ENCODE results near the gene PSTPIP1. TPM values are rescaled to one million over a fixed set of nuclear protein-coding genes. Genes with fewer than 3 reads are reported as not detected.

PSTPIP1 gene
- total RNA-seq, 3 donors from 2014 or later (not counting 1 experiment from before 2014, with no cell fraction given) = 218 to 316 (median 228) TPM

DNA sequence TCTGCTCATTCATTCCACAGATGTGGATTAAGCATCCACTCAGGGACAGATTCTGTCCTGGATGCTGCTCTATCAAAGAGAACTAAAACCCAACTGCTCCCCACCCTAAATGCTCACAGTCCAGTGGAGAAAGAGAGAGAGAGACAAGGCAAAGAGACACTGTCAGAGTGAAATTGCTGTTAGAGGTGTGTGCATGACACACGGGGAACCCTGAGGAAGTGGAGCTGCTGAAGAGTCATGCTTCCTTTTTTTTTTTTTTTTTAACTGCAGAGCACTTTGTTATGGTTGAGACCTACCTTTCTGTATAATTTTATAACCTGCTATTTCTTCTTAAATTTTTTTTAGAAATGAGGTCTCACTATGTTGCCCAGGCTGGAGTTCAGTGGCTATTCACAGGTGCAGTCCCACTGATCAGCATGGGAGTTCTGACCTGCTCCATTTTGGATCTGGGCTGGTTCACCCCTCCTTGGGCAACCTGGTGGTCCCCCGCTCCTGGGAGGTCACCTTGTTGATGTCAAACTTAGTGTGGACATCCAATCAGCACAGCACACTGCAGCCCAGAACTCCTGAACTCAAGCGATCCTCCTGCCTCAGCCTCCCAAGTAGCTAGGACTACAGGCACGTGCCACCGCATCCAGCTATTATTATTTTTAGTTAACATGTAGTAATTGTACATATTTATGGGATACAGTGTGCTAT is 18.2 kb upstream of the PSTPIP1 start:
- no peak for DNase-seq
- Mint-ChIP-seq H3K4me3 (no peak overlapping the region), H3K27ac (peak overlapping the region in 1 of 2 donors; percentile 42), H3K36me3 (no peaks in the 10 kb centered on the region), H3K9me3 (peaks cover 0 to 2% of the 10 kb centered on the region in 2 donors), H3K27me3 (ENCODE audit: low read depth in 2 of 2) (no peaks in the 10 kb centered on the region), H3K4me1 (peaks cover 21 to 38% of the 10 kb centered on the region in 2 donors)
- no peak for TF ChIP-seq CTCF (IDR thresholded peaks at IDR 0.05)
- Histone ChIP-seq H3K4me1 (ENCODE audit: control insufficient read depth, insufficient read depth, low read length) (peaks cover 23% of the 10 kb centered on the region), H3K9me3 (ENCODE audit: control insufficient read depth, insufficient read depth, low read length) (no peaks in the 10 kb centered on the region), H3K4me3 (ENCODE audit: low read length) (no peak overlapping the region), H3K27me3 (ENCODE audit: control insufficient read depth, insufficient read depth, low read length) (no peaks in the 10 kb centered on the region), H3K27ac (ENCODE audit: low read length) (no peak overlapping the region), H3K36me3 (ENCODE audit: control insufficient read depth, insufficient read depth, low read length) (no peaks in the 10 kb centered on the region)
- ATAC-seq = peak; percentile 52 to 76 (median 59)
- 63% methylated on average over 3 of the region's 5 CpGs for WGBS (ENCODE audit: insufficient coverage)
- intact Hi-C loops (cut with micrococcal nuclease) = no loop called here

DNA sequence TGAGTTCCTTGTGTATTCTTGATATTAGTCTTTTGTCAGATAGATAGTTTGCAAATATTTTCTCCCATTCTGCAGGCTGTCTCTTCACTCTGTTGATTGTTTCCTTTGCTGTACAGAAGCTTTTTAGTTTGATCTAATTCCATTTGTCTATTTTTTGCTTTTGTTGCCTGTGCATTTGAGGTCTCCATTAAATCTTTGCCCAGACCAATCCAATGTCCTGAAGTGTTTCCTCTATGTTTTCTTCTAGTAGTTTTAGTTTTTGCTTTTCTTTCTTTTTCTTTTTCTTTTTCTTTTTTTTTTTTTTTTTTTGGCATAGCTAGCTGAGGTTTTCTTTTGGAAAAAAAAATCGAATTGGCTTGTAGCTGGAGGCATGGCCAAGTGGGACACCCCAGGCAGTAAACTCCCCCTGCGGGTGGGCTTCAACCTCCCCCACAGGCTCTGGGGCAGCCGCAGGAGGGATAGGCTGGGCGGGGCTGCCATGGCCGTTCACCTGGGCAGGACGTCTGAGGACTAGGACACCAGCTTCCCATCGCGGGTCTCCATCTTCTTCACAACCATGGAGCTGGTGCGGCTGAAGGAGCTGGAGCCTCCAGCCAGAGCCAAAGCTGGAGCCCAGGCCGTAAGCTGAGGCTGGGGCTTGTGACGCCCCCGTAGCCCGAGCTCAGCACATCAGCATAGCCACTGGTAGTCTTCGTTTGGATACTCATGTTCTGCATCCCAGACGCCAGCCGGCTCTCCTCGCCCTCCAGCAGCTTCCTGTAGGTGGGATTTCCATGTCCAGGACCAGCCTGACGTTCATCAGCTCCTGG is 16.2 kb upstream of the PSTPIP1 start:
- 97% methylated on average over 18 of the region's 18 CpGs for WGBS (ENCODE audit: insufficient coverage)
- Mint-ChIP-seq H3K4me1 (peaks cover 21 to 33% of the 10 kb centered on the region in 2 donors), H3K9me3 (peaks cover 0 to 2% of the 10 kb centered on the region in 2 donors), H3K36me3 (no peaks in the 10 kb centered on the region), H3K27ac (no peak overlapping the region), H3K4me3 (no peak overlapping the region), H3K27me3 (ENCODE audit: low read depth in 2 of 2) (no peaks in the 10 kb centered on the region)
- peaks cover 24% of the 10 kb centered on the region for H3K4me1 ChIP-seq (ENCODE audit: control insufficient read depth, insufficient read depth, low read length)
- H3K9me3 ChIP-seq (ENCODE audit: control insufficient read depth, insufficient read depth, low read length) = no peaks in the 10 kb centered on the region
- no peak for ATAC-seq
- no peak overlapping the region for H3K27ac ChIP-seq (ENCODE audit: low read length)
- H3K4me3 ChIP-seq (ENCODE audit: low read length) = no peak overlapping the region
- H3K27me3 ChIP-seq (ENCODE audit: control insufficient read depth, insufficient read depth, low read length) = no peaks in the 10 kb centered on the region
- no peaks in the 10 kb centered on the region for H3K36me3 ChIP-seq (ENCODE audit: control insufficient read depth, insufficient read depth, low read length)
- no peak for DNase-seq
- TF ChIP-seq CTCF (IDR thresholded peaks at IDR 0.05) = no peak
- intact Hi-C loops (cut with micrococcal nuclease) = no loop called here

- H3K4me1 ChIP-seq (ENCODE audit: control insufficient read depth, insufficient read depth, low read length) = peaks cover 21% of the 10 kb centered on the region
- no peaks in the 10 kb centered on the region for H3K36me3 ChIP-seq (ENCODE audit: control insufficient read depth, insufficient read depth, low read length)
- no peak overlapping the region for H3K4me3 ChIP-seq (ENCODE audit: low read length)
- Mint-ChIP-seq H3K27me3 (ENCODE audit: low read depth in 2 of 2) (no peaks in the 10 kb centered on the region), H3K4me3 (no peak overlapping the region), H3K36me3 (no peaks in the 10 kb centered on the region), H3K27ac (no peak overlapping the region), H3K9me3 (peaks cover 0 to 2% of the 10 kb centered on the region in 2 donors), H3K4me1 (peaks cover 21 to 27% of the 10 kb centered on the region in 2 donors)
- intact Hi-C loops (cut with micrococcal nuclease) = no loop called here
- 97% methylated on average over 23 of the region's 23 CpGs for WGBS (ENCODE audit: insufficient coverage)
- H3K9me3 ChIP-seq (ENCODE audit: control insufficient read depth, insufficient read depth, low read length) = no peaks in the 10 kb centered on the region
- no peak for TF ChIP-seq CTCF (IDR thresholded peaks at IDR 0.05)
- H3K27me3 ChIP-seq (ENCODE audit: control insufficient read depth, insufficient read depth, low read length) = no peaks in the 10 kb centered on the region
- ATAC-seq (no peak), DNase-seq (no peak)
- no peak overlapping the region for H3K27ac ChIP-seq (ENCODE audit: low read length)
Measured at GRCh38 chr15:76979331-76979925, 15.5 kb upstream of the PSTPIP1 start.
